CD4-positive, alpha-beta T cell (primary cell): ENCODE data around the gene ARL10. TPM values are rescaled to one million over a fixed set of nuclear protein-coding genes. Genes with fewer than 3 reads are reported as not detected.

Experiments used
- ATAC-seq: fragments of 200-7000 bp; cut with Tn5 transposase; one replicate; pipeline ENCODE4 v1.10.0; 2022; ENCODE audit warnings: mild to moderate bottlenecking; ENCODE audit not compliant: poor library complexity
- CTCF ChIA-PET: fragments of 350-600 bp; sonication (Branson Sonifier 250); formaldehyde crosslinking; loops from one replicate; lab custom pipeline; 2021; ENCODE audit warnings: antibody characterized with exemption, inconsistent platforms; lab: Charles Lee
- POLR2A ChIA-PET: fragments of 350-600 bp; sonication (Branson Sonifier 250); formaldehyde crosslinking; loops from one replicate; lab custom pipeline; 2021; ENCODE audit warnings: antibody characterized with exemption, inconsistent platforms; lab: Charles Lee
- DNase-seq, 14 experiments: peaks; one replicate each; pipeline ENCODE4 v3.0.0-alpha.2; 2013 to 2020; ENCODE audit warnings: mixed read lengths in 2 of 14
- H3K27ac ChIP-seq, 2 donors: one replicate each; pipeline versions ENCODE4 v1.5.1 to v1.7.0; 2013; ENCODE audit warnings: low read length in 2 of 2, low read depth in 1 of 2, mild to moderate bottlenecking in 1 of 2
- H3K27me3 ChIP-seq, 2 experiments: 1 replicate in 1 of 2; 2 replicates in 1 of 2; pipeline versions ENCODE4 v1.6.1 to v1.7.0; 2013; ENCODE audit warnings: low read length in 2 of 2, control low read depth in 1 of 2, mild to moderate bottlenecking in 1 of 2, moderate library complexity in 1 of 2; ENCODE audit not compliant: insufficient read depth in 2 of 2, control insufficient read depth in 1 of 2
- H3K36me3 ChIP-seq: one replicate; pipeline ENCODE4 v1.6.1; 2013; ENCODE audit warnings: low read length, control low read depth; ENCODE audit not compliant: insufficient read depth
- H3K4me1 ChIP-seq: one replicate; pipeline ENCODE4 v1.6.1; 2013; ENCODE audit warnings: low read length, control low read depth; ENCODE audit not compliant: insufficient read depth
- H3K4me3 ChIP-seq: one replicate; pipeline ENCODE4 v1.5.1; 2013; ENCODE audit warnings: mild to moderate bottlenecking, low read length, moderate library complexity
- H3K9me3 ChIP-seq, 2 experiments: 1 replicate in 1 of 2; 2 replicates in 1 of 2; pipeline versions ENCODE4 v1.6.1 to v1.7.0; 2013; ENCODE audit warnings: low read length in 2 of 2, mild to moderate bottlenecking in 2 of 2, control low read depth in 1 of 2, moderate library complexity in 1 of 2; ENCODE audit not compliant: control insufficient read depth in 1 of 2, insufficient read depth in 1 of 2
- H3K27ac Mint-ChIP-seq: one replicate; pipeline ENCODE4 v1.8.0; 2020; ENCODE audit warnings: mixed read lengths
- H3K27me3 Mint-ChIP-seq: one replicate; pipeline ENCODE4 v1.8.0; 2021; ENCODE audit warnings: mixed read lengths
- H3K36me3 Mint-ChIP-seq: one replicate; pipeline ENCODE4 v1.8.0; 2021; ENCODE audit warnings: low read depth, mixed read lengths
- H3K4me1 Mint-ChIP-seq: one replicate; pipeline ENCODE4 v1.8.0; 2021; ENCODE audit warnings: low read depth, mixed read lengths
- H3K4me3 Mint-ChIP-seq: one replicate; pipeline ENCODE4 v1.8.0; 2020; ENCODE audit warnings: mild to moderate bottlenecking, mixed read lengths
- H3K9me3 Mint-ChIP-seq: one replicate; pipeline ENCODE4 v1.8.0; 2020; ENCODE audit warnings: mixed read lengths
- CTCF ChIP-seq: fragments of 200-600 bp; IDR thresholded peaks from one replicate; pipeline ENCODE4 v1.8.0; 2022; ENCODE audit warnings: antibody characterized with exemption, mild to moderate bottlenecking
- intact Hi-C, 2 experiments: fragments of 100-400 bp; cut with DNase I in 1 of 2; cut with micrococcal nuclease in 1 of 2; formaldehyde crosslinking; loops; one replicate each; pipeline versions ENCODE4 v1.15.1 to v1.9.0; 2023 to 2025; cut with DNase I, micrococcal nuclease
- total RNA-seq, 174 experiments: library from RNA in 2 of 174; stranded (reverse) in 2 of 174; gene quantifications; one replicate each; pipeline ENCODE4 v1.2.3 and lab custom pipeline; 2021 to 2026

ARL10 gene
- total RNA-seq, 2 experiments from 2014 or later = 3.2 to 4.4 TPM

- no peak overlapping the region for H3K27ac ChIP-seq
- ATAC-seq = no peak
- Mint-ChIP-seq H3K9me3 (no peaks in the 10 kb centered on the region), H3K4me1 (no peaks in the 10 kb centered on the region), H3K27me3 (no peaks in the 10 kb centered on the region), H3K4me3 (no peak overlapping the region), H3K36me3 (peaks cover 29% of the 10 kb centered on the region), H3K27ac (no peak overlapping the region)
- POLR2A ChIA-PET = interaction anchor here (1.5 kb wide), 1 partner anchor 11 kb away, joined by 6 read pairs; the partner anchor contains the start of gene KIAA1191
- H3K36me3 ChIP-seq = peaks cover 10% of the 10 kb centered on the region
- no peak for DNase-seq
- intact Hi-C loops = no loop called here
- TF ChIP-seq CTCF = no peak
- no peaks in the 10 kb centered on the region for H3K4me1 ChIP-seq
- no peaks in the 10 kb centered on the region for H3K9me3 ChIP-seq
- H3K27me3 ChIP-seq = no peaks in the 10 kb centered on the region
- CTCF ChIA-PET = no interaction called here
- no peak overlapping the region for H3K4me3 ChIP-seq
Observed at GRCh38 chr5:176373100-176373818, 8.0 kb downstream of the ARL10 start.

- DNase-seq = no peak
- Mint-ChIP-seq H3K27ac (no peak overlapping the region), H3K36me3 (peaks cover 49% of the 10 kb centered on the region), H3K9me3 (no peaks in the 10 kb centered on the region), H3K4me1 (no peaks in the 10 kb centered on the region), H3K4me3 (no peak overlapping the region), H3K27me3 (no peaks in the 10 kb centered on the region)
- Histone ChIP-seq H3K4me1 (no peaks in the 10 kb centered on the region), H3K27me3 (no peaks in the 10 kb centered on the region), H3K27ac (no peak overlapping the region), H3K36me3 (peaks cover 42% of the 10 kb centered on the region), H3K4me3 (no peak overlapping the region), H3K9me3 (no peaks in the 10 kb centered on the region)
- ChIA-PET POLR2A (interaction anchor here (0.7 kb wide), 1 partner anchor 68 kb away, joined by 3 read pairs; the partner anchor contains the start of gene FAF2), CTCF (no interaction called here)
- ATAC-seq = no peak
- intact Hi-C loops = loop anchor here (10.0 kb wide), 2 partner anchors 155 to 975 kb away; partner anchors contain the start of genes LMAN2 (in 1 of the 2), RGS14 (in 1 of the 2) and RNF44 (in 1 of the 2)
- TF ChIP-seq CTCF = no peak
Observed at GRCh38 chr5:176379881-176380280, 14.6 kb downstream of the ARL10 start.

GRCh38 chr5:176381423-176381822, 16.1 kb downstream of the ARL10 start:
- CTCF ChIA-PET = no interaction called here
- intact Hi-C loops = loop anchor here (10.0 kb wide), 2 partner anchors 153 to 973 kb away; partner anchors contain the start of genes LMAN2 (in 1 of the 2), RGS14 (in 1 of the 2) and RNF44 (in 1 of the 2)
- no peak overlapping the region for H3K4me3 Mint-ChIP-seq
- Histone ChIP-seq H3K9me3 (no peaks in the 10 kb centered on the region), H3K27me3 (no peaks in the 10 kb centered on the region), H3K4me1 (no peaks in the 10 kb centered on the region), H3K27ac (no peak overlapping the region), H3K36me3 (peaks cover 56% of the 10 kb centered on the region), H3K4me3 (no peak overlapping the region)
- no peak for TF ChIP-seq CTCF
- H3K27me3 Mint-ChIP-seq = no peaks in the 10 kb centered on the region
- no peak overlapping the region for H3K27ac Mint-ChIP-seq
- no peak for ATAC-seq
- POLR2A ChIA-PET = no interaction called here
- DNase-seq = no peak
- no peaks in the 10 kb centered on the region for H3K9me3 Mint-ChIP-seq
- peaks cover 10% of the 10 kb centered on the region for H3K4me1 Mint-ChIP-seq
- peaks cover 62% of the 10 kb centered on the region for H3K36me3 Mint-ChIP-seq
